ENCODE data around the gene MPRIP. TPM values are rescaled to one million over a fixed set of nuclear protein-coding genes. Genes with fewer than 3 reads are reported as not detected.

MPRIP gene
- total and polyA plus RNA-seq, 2 of the 13 experiments (the other 11 are each of a cell fraction or from before 2014, with no cell fraction given) = 50.2 to 52.4 TPM

DNA sequence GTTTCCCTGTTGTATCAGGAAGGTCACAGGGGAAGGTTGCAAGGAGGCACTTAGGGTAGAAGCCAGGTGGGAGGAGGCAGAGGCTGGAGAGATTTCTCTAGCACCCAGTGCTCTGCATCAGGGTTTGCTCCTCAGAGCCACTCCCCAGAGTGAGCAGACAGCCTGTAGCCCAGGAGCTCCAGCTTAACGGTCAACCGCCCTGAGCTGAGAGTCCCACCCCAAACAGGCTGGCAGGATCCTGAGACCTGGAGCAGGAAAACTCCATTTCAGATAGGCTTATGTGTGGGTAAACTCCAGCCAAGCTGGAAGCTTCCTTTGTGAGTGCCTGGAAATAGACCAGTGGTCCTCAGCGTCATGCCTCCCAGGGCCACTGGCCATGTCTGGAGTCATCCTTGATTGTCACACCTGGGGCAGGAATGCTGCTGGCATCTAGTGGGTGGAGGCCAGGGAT is 37.9 kb downstream of the MPRIP start (continued):
- TF ChIP-seq, protein P1, sequence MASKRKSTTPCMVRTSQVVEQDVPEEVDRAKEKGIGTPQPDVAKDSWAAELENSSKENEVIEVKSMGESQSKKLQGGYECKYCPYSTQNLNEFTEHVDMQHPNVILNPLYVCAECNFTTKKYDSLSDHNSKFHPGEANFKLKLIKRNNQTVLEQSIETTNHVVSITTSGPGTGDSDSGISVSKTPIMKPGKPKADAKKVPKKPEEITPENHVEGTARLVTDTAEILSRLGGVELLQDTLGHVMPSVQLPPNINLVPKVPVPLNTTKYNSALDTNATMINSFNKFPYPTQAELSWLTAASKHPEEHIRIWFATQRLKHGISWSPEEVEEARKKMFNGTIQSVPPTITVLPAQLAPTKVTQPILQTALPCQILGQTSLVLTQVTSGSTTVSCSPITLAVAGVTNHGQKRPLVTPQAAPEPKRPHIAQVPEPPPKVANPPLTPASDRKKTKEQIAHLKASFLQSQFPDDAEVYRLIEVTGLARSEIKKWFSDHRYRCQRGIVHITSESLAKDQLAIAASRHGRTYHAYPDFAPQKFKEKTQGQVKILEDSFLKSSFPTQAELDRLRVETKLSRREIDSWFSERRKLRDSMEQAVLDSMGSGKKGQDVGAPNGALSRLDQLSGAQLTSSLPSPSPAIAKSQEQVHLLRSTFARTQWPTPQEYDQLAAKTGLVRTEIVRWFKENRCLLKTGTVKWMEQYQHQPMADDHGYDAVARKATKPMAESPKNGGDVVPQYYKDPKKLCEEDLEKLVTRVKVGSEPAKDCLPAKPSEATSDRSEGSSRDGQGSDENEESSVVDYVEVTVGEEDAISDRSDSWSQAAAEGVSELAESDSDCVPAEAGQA (IDR thresholded peaks at IDR 0.05; ENCODE audit: low read depth) = no peak
- TF ChIP-seq, protein P1 (CRISPR knock-in tag; IDR thresholded peaks at IDR 0.05; ENCODE audit: borderline replicate concordance) = no peak
- TF ChIP-seq HOXA3 (CRISPR knock-in tag; IDR thresholded peaks at IDR 0.05) = no peak
- TF ChIP-seq ZNF101 (CRISPR knock-in tag; IDR thresholded peaks at IDR 0.05; ENCODE audit: borderline replicate concordance, low read depth) = no peak
- no peak for TF ChIP-seq NFIB (CRISPR knock-in tag; IDR thresholded peaks at IDR 0.05; ENCODE audit: borderline replicate concordance)
- TF ChIP-seq, protein P2, sequence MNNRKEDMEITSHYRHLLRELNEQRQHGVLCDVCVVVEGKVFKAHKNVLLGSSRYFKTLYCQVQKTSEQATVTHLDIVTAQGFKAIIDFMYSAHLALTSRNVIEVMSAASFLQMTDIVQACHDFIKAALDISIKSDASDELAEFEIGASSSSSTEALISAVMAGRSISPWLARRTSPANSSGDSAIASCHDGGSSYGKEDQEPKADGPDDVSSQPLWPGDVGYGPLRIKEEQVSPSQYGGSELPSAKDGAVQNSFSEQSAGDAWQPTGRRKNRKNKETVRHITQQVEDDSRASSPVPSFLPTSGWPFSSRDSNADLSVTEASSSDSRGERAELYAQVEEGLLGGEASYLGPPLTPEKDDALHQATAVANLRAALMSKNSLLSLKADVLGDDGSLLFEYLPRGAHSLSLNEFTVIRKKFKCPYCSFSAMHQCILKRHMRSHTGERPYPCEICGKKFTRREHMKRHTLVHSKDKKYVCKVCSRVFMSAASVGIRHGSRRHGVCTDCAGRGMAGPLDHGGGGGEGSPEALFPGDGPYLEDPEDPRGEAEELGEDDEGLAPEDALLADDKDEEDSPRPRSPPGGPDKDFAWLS (CRISPR knock-in tag; IDR thresholded peaks at IDR 0.05; ENCODE audit: borderline replicate concordance) = no peak
- TF ChIP-seq, protein P3, sequence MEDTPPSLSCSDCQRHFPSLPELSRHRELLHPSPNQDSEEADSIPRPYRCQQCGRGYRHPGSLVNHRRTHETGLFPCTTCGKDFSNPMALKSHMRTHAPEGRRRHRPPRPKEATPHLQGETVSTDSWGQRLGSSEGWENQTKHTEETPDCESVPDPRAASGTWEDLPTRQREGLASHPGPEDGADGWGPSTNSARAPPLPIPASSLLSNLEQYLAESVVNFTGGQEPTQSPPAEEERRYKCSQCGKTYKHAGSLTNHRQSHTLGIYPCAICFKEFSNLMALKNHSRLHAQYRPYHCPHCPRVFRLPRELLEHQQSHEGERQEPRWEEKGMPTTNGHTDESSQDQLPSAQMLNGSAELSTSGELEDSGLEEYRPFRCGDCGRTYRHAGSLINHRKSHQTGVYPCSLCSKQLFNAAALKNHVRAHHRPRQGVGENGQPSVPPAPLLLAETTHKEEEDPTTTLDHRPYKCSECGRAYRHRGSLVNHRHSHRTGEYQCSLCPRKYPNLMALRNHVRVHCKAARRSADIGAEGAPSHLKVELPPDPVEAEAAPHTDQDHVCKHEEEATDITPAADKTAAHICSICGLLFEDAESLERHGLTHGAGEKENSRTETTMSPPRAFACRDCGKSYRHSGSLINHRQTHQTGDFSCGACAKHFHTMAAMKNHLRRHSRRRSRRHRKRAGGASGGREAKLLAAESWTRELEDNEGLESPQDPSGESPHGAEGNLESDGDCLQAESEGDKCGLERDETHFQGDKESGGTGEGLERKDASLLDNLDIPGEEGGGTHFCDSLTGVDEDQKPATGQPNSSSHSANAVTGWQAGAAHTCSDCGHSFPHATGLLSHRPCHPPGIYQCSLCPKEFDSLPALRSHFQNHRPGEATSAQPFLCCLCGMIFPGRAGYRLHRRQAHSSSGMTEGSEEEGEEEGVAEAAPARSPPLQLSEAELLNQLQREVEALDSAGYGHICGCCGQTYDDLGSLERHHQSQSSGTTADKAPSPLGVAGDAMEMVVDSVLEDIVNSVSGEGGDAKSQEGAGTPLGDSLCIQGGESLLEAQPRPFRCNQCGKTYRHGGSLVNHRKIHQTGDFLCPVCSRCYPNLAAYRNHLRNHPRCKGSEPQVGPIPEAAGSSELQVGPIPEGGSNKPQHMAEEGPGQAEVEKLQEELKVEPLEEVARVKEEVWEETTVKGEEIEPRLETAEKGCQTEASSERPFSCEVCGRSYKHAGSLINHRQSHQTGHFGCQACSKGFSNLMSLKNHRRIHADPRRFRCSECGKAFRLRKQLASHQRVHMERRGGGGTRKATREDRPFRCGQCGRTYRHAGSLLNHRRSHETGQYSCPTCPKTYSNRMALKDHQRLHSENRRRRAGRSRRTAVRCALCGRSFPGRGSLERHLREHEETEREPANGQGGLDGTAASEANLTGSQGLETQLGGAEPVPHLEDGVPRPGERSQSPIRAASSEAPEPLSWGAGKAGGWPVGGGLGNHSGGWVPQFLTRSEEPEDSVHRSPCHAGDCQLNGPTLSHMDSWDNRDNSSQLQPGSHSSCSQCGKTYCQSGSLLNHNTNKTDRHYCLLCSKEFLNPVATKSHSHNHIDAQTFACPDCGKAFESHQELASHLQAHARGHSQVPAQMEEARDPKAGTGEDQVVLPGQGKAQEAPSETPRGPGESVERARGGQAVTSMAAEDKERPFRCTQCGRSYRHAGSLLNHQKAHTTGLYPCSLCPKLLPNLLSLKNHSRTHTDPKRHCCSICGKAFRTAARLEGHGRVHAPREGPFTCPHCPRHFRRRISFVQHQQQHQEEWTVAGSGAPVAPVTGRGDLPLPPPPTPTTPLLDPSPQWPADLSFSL (CRISPR knock-in tag; IDR thresholded peaks at IDR 0.05) = no peak
- no peak for TF ChIP-seq ZNF34 (CRISPR knock-in tag; IDR thresholded peaks at IDR 0.05; ENCODE audit: borderline replicate concordance)
- TF ChIP-seq ZBTB21 (CRISPR knock-in tag; IDR thresholded peaks at IDR 0.05) = no peak
- TF ChIP-seq MEF2D (CRISPR knock-in tag; IDR thresholded peaks at IDR 0.05) = no peak
